SK-N-SH (cell line): Measurements from ENCODE around the gene IL2RA. TPM values are rescaled to one million over a fixed set of nuclear protein-coding genes. Genes with fewer than 3 reads are reported as not detected.

Experiments
- CTCF ChIA-PET: fragments of 300-600, 350-600 bp; formaldehyde crosslinking; extraction: SDS; loops from one replicate; lab custom pipeline; 2021; lab: Yijun Ruan, JAX
- POLR2A ChIA-PET: fragments of 350-600 bp; sonication (Branson Sonifier 250); formaldehyde crosslinking; extraction: SDS; loops from one replicate; lab custom pipeline; 2020; ENCODE audit warnings: antibody characterized with exemption, inconsistent platforms; lab: Yijun Ruan, JAX
- DNase-seq: peaks from one replicate; pipeline ENCODE4 v3.0.0; 2012
- H2AFZ ChIP-seq: fragments of 200-600 bp; sonication (generic); 2 replicates; pipeline ENCODE4 v1.8.1; 2016; ENCODE audit warnings: antibody characterized with exemption, mild to moderate bottlenecking, low read depth
- H3F3A ChIP-seq: fragments of 200-600 bp; sonication (generic); replicated peaks from 2 replicates; pipeline ENCODE3; 2016; ENCODE audit warnings: antibody characterized with exemption, mild to moderate bottlenecking; ENCODE audit not compliant: insufficient read depth
- H3K27ac ChIP-seq, 2 experiments: fragments of 200-500 bp in 1 of 2; fragments of 200-600 bp in 1 of 2; sonication (Bioruptor generic) in 1 of 2; sonication (generic), shearing (Covaris generic) in 1 of 2; 2 replicates each; pipeline versions ENCODE4 v1.5.1 to v1.6.1; 2014 to 2016; ENCODE audit warnings: low read depth in 2 of 2, inconsistent platforms in 1 of 2, low read length in 1 of 2, mild to moderate bottlenecking in 1 of 2, mixed read lengths in 1 of 2
- H3K27me3 ChIP-seq: fragments of 200-600 bp; sonication (generic), shearing (Covaris generic); 2 replicates; pipeline ENCODE4 v1.6.1; 2016; ENCODE audit warnings: mixed run types; ENCODE audit not compliant: insufficient read depth
- H3K36me3 ChIP-seq, 2 experiments: fragments of 200-500 bp in 1 of 2; fragments of 200-600 bp in 1 of 2; sonication (Bioruptor generic) in 1 of 2; sonication (generic) in 1 of 2; replicated peaks in 1 of 2; 2 replicates each; pipeline versions ENCODE3 to v1.5.1; 2014 to 2016; ENCODE audit warnings: low read length in 1 of 2, mild to moderate bottlenecking in 1 of 2; ENCODE audit not compliant: insufficient read depth in 2 of 2, control insufficient read depth in 1 of 2
- H3K4me1 ChIP-seq, 2 experiments: fragments of 200-500 bp in 1 of 2; fragments of 200-600 bp in 1 of 2; sonication (Bioruptor generic) in 1 of 2; sonication (generic), shearing (Covaris generic) in 1 of 2; 2 replicates each; pipeline versions ENCODE4 v1.5.1 to v1.6.1; 2014 to 2016; ENCODE audit warnings: low read depth in 1 of 2, low read length in 1 of 2, mixed run types in 1 of 2; ENCODE audit not compliant: insufficient read depth in 2 of 2, control insufficient read depth in 1 of 2
- H3K4me2 ChIP-seq: fragments of 200-600 bp; sonication (generic), shearing (Covaris generic); 2 replicates; pipeline ENCODE4 v1.6.1; 2017; ENCODE audit warnings: mixed run types
- H3K4me3 ChIP-seq, 2 experiments: fragments of 200-500 bp in 1 of 2; fragments of 200-600 bp in 1 of 2; sonication (Bioruptor generic) in 1 of 2; sonication (generic), shearing (Covaris generic) in 1 of 2; 2 replicates each; pipeline versions ENCODE4 v1.5.1 to v1.8.1; 2014 to 2016; ENCODE audit warnings: low read depth in 2 of 2, inconsistent platforms in 1 of 2, low read length in 1 of 2, mild to moderate bottlenecking in 1 of 2, mixed read lengths in 1 of 2, moderate library complexity in 1 of 2
- H3K79me2 ChIP-seq: fragments of 200-600 bp; sonication (generic); 2 replicates; pipeline ENCODE4 v1.8.1; 2017; ENCODE audit warnings: mild to moderate bottlenecking; ENCODE audit not compliant: insufficient read depth
- H3K9ac ChIP-seq: fragments of 200-600 bp; sonication (generic); 2 replicates; pipeline ENCODE4 v1.6.1; 2017; ENCODE audit warnings: mixed run types
- H3K9me2 ChIP-seq: fragments of 200-600 bp; sonication (generic); 2 replicates; pipeline ENCODE4 v1.6.1; 2017; ENCODE audit warnings: mixed run types
- H3K9me3 ChIP-seq: fragments of 200-600 bp; sonication (generic); 2 replicates; pipeline ENCODE4 v1.6.1; 2017; ENCODE audit warnings: mixed run types, mild to moderate bottlenecking, moderate library complexity
- H4K20me1 ChIP-seq: fragments of 200-600 bp; sonication (generic); 2 replicates; pipeline ENCODE4 v1.6.1; 2017; ENCODE audit warnings: mild to moderate bottlenecking, mixed run types; ENCODE audit not compliant: insufficient read depth
- CTCF ChIP-seq: fragments of 200-600 bp; sonication (generic); IDR thresholded peaks from 2 replicates; pipeline ENCODE4 v1.6.1; 2017; ENCODE audit warnings: antibody characterized with exemption, mild to moderate bottlenecking, moderate library complexity
- ELF1 ChIP-seq: IDR thresholded peaks from 2 replicates; pipeline ENCODE4 v1.4.0; 2012
- EP300 ChIP-seq, 2 experiments: IDR thresholded peaks; 2 replicates each; pipeline versions ENCODE4 v1.4.0 to v1.6.1; 2012; ENCODE audit warnings: borderline replicate concordance in 1 of 2, low read depth in 1 of 2, low read length in 1 of 2
- EZH2phosphoT487 ChIP-seq: fragments of 200-600 bp; sonication (generic); IDR thresholded peaks from 2 replicates; pipeline ENCODE4 v1.6.1; 2017; ENCODE audit warnings: low read depth, mixed run types, mild to moderate bottlenecking, antibody characterized with exemption, moderate library complexity, borderline replicate concordance
- FOXM1 ChIP-seq: IDR thresholded peaks from 2 replicates; pipeline ENCODE4 v1.4.0; 2012; ENCODE audit warnings: low read depth, mild to moderate bottlenecking
- GABPA ChIP-seq: IDR thresholded peaks from 2 replicates; pipeline ENCODE4 v1.4.0; 2012; ENCODE audit warnings: low read depth, mild to moderate bottlenecking
- GATA2 ChIP-seq: sonication (generic); formaldehyde crosslinking; IDR thresholded peaks from 2 replicates; pipeline ENCODE4 v1.5.0; 2020; ENCODE audit warnings: mild to moderate bottlenecking, missing genetic modification reagents
- MEF2A ChIP-seq: IDR thresholded peaks from 2 replicates; pipeline ENCODE4 v1.4.0; 2012; ENCODE audit warnings: low read depth, borderline replicate concordance
- NRF1 ChIP-seq: IDR thresholded peaks from 2 replicates; pipeline ENCODE4 v1.6.1; 2012; ENCODE audit warnings: low read depth, mild to moderate bottlenecking, low read length
- POLR2AphosphoS5 ChIP-seq: IDR thresholded peaks from 2 replicates; pipeline ENCODE4 v1.6.1; 2012; ENCODE audit warnings: low read depth, low read length
- REST ChIP-seq: IDR thresholded peaks from 2 replicates; pipeline ENCODE4 v1.6.1; 2012; ENCODE audit warnings: mild to moderate bottlenecking, low read depth, low read length, moderate library complexity
- RXRA ChIP-seq: IDR thresholded peaks from 2 replicates; pipeline ENCODE4 v1.4.0; 2012; ENCODE audit warnings: low read depth, mild to moderate bottlenecking, borderline replicate concordance
- TAF1 ChIP-seq: IDR thresholded peaks from 2 replicates; pipeline ENCODE4 v1.6.1; 2012; ENCODE audit warnings: low read depth, mild to moderate bottlenecking, low read length, moderate library complexity, borderline replicate concordance
- TCF12 ChIP-seq: IDR thresholded peaks from 2 replicates; pipeline ENCODE4 v1.4.0; 2012
- YY1 ChIP-seq: IDR thresholded peaks from 2 replicates; pipeline ENCODE4 v1.4.0; 2012; ENCODE audit warnings: low read depth, mild to moderate bottlenecking
- WGBS: methylation state at CpG from one replicate; pipeline ENCODE4 v1.1.6; 2017; ENCODE audit warnings: low lambda C conversion rate; 5-methylcytosine and 5-hydroxymethylcytosine counted together
- polyA plus RNA-seq, 3 experiments: library from polyadenylated mRNA; depleted of rRNA; stranded (reverse); fragments of >200 nt; gene quantifications; 2 replicates each; pipeline ENCODE4 v1.2.3, GENCODE V29; 2012
- TF ChIP-seq, protein P1 (sequence below): fragments of 150-350 bp; IDR thresholded peaks from 2 replicates; pipeline ENCODE4 v1.6.1; 2016; ENCODE audit warnings: mild to moderate bottlenecking, low read depth, low read length
- TF ChIP-seq, protein P2 (sequence below): IDR thresholded peaks from 2 replicates; pipeline ENCODE4 v1.4.0; 2012; ENCODE audit warnings: low read depth
- TF ChIP-seq, protein P3 (sequence below): IDR thresholded peaks from 2 replicates; pipeline ENCODE4 v1.4.0; 2012; ENCODE audit warnings: low read depth, borderline replicate concordance

The IL2RA gene
- polyA plus RNA-seq, 1 of the 3 experiments (the other 2 are of a cell fraction), result not detected

- no peaks in the 10 kb centered on the region for H3K4me1 ChIP-seq
- DNase-seq, result no peak
- TF ChIP-seq RXRA, result no peak
- TF ChIP-seq TCF12, result no peak
- TF ChIP-seq, protein P1, sequence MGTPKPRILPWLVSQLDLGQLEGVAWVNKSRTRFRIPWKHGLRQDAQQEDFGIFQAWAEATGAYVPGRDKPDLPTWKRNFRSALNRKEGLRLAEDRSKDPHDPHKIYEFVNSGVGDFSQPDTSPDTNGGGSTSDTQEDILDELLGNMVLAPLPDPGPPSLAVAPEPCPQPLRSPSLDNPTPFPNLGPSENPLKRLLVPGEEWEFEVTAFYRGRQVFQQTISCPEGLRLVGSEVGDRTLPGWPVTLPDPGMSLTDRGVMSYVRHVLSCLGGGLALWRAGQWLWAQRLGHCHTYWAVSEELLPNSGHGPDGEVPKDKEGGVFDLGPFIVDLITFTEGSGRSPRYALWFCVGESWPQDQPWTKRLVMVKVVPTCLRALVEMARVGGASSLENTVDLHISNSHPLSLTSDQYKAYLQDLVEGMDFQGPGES, result no peak
- no peak for TF ChIP-seq MEF2A
- TF ChIP-seq GABPA, result no peak
- TF ChIP-seq TAF1, result no peak
- no peak for TF ChIP-seq EZH2phosphoT487
- TF ChIP-seq, protein P2, sequence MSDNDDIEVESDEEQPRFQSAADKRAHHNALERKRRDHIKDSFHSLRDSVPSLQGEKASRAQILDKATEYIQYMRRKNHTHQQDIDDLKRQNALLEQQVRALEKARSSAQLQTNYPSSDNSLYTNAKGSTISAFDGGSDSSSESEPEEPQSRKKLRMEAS, result no peak
- TF ChIP-seq REST, result no peak
- no peak for TF ChIP-seq NRF1
- no peak for TF ChIP-seq GATA2 (CRISPR knock-in tag)
- no peak for TF ChIP-seq CTCF
- no peak for TF ChIP-seq YY1
- TF ChIP-seq POLR2AphosphoS5, result no peak
- TF ChIP-seq EP300 (IDR thresholded peaks at IDR 0.05; ENCODE audit: borderline replicate concordance in 1 of 2, low read depth in 1 of 2, low read length in 1 of 2), result no peak
- TF ChIP-seq ELF1, result no peak
- no peak for TF ChIP-seq FOXM1
- TF ChIP-seq, protein P3, sequence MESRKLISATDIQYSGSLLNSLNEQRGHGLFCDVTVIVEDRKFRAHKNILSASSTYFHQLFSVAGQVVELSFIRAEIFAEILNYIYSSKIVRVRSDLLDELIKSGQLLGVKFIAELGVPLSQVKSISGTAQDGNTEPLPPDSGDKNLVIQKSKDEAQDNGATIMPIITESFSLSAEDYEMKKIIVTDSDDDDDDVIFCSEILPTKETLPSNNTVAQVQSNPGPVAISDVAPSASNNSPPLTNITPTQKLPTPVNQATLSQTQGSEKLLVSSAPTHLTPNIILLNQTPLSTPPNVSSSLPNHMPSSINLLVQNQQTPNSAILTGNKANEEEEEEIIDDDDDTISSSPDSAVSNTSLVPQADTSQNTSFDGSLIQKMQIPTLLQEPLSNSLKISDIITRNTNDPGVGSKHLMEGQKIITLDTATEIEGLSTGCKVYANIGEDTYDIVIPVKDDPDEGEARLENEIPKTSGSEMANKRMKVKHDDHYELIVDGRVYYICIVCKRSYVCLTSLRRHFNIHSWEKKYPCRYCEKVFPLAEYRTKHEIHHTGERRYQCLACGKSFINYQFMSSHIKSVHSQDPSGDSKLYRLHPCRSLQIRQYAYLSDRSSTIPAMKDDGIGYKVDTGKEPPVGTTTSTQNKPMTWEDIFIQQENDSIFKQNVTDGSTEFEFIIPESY, result no peak
- no peak overlapping the region for H2AFZ ChIP-seq
- H3K27me3 ChIP-seq, result no peaks in the 10 kb centered on the region; the same call in 1 of the 2 replicates
- H3K27ac ChIP-seq, result no peak overlapping the region
- no peak overlapping the region for H3K4me2 ChIP-seq
- WGBS, result 54% methylated on average over 7 of the region's 7 CpGs
- no peaks in the 10 kb centered on the region for H3K36me3 ChIP-seq
- H3K4me3 ChIP-seq, result no peak overlapping the region
- H3K9me2 ChIP-seq, result no peaks in the 10 kb centered on the region
- H4K20me1 ChIP-seq, result no peaks in the 10 kb centered on the region
- peaks cover 5% of the 10 kb centered on the region for H3K9me3 ChIP-seq
- H3K79me2 ChIP-seq, result no peaks in the 10 kb centered on the region
- ChIA-PET POLR2A (no interaction called here), CTCF (interaction anchor here (1.4 kb wide), 1 partner anchor 372 kb away, joined by 4 read pairs; no protein-coding TSS in a partner anchor)
- H3F3A ChIP-seq, result no peaks in the 10 kb centered on the region
- H3K9ac ChIP-seq, result no peak overlapping the region
These were observed 31.9 kb downstream of the IL2RA start for GRCh38 chr10:6030217-6030616.
